ENCODE results near the gene UNG.

UNG gene

GRCh38 chr12:109153821-109154441 lies 56.5 kb downstream of the UNG start:
- no peak overlapping the region for H3K27ac ChIP-seq (ENCODE audit: low read length)
- peak overlapping the region; percentile 40; the same call in 1 of the 2 replicates for H3K4me3 ChIP-seq (ENCODE audit: low read length)
- H3K27me3 ChIP-seq (ENCODE audit: control insufficient read depth, insufficient read depth, low read length): no peaks in the 10 kb centered on the region
- no peaks in the 10 kb centered on the region for H3K36me3 ChIP-seq (ENCODE audit: control insufficient read depth, insufficient read depth, low read length)
- no peak for DNase-seq (ENCODE audit: low read depth, low spot score)
- H3K9me3 ChIP-seq (ENCODE audit: control insufficient read depth, insufficient read depth, low read length): no peaks in the 10 kb centered on the region
- no CpG with 5 or more reads among the region's 18 CpGs for WGBS (ENCODE audit: insufficient coverage, insufficient read length)
- H3K4me1 ChIP-seq (ENCODE audit: control insufficient read depth, insufficient read depth, low read length): peaks cover 1% of the 10 kb centered on the region; the same call in 1 of the 2 replicates

- WGBS (ENCODE audit: insufficient coverage, insufficient read length): no CpG with 5 or more reads among the region's 61 CpGs
- H3K4me1 ChIP-seq (ENCODE audit: control insufficient read depth, insufficient read depth, low read length): peaks cover 1% of the 10 kb centered on the region; the same call in 1 of the 2 replicates
- H3K27ac ChIP-seq (ENCODE audit: low read length): no peak overlapping the region
- H3K9me3 ChIP-seq (ENCODE audit: control insufficient read depth, insufficient read depth, low read length): no peaks in the 10 kb centered on the region
- no peaks in the 10 kb centered on the region for H3K27me3 ChIP-seq (ENCODE audit: control insufficient read depth, insufficient read depth, low read length)
- DNase-seq (ENCODE audit: low read depth, low spot score): peak; percentile 96
- H3K4me3 ChIP-seq (ENCODE audit: low read length): peak overlapping the region; percentile 52; the same call in 1 of the 2 replicates
- no peaks in the 10 kb centered on the region for H3K36me3 ChIP-seq (ENCODE audit: control insufficient read depth, insufficient read depth, low read length)
Measured at GRCh38 chr12:109154451-109155438, 57.3 kb downstream of the UNG start.

GRCh38 chr12:109156036-109156435 lies 58.6 kb downstream of the UNG start:
- no peak for DNase-seq (ENCODE audit: low read depth, low spot score)
- H3K27me3 ChIP-seq (ENCODE audit: control insufficient read depth, insufficient read depth, low read length): no peaks in the 10 kb centered on the region
- no peak overlapping the region for H3K27ac ChIP-seq (ENCODE audit: low read length)
- H3K4me3 ChIP-seq (ENCODE audit: low read length): no peak overlapping the region
- no peaks in the 10 kb centered on the region for H3K9me3 ChIP-seq (ENCODE audit: control insufficient read depth, insufficient read depth, low read length)
- no CpG with 5 or more reads among the region's 5 CpGs for WGBS (ENCODE audit: insufficient coverage, insufficient read length)
- no peaks in the 10 kb centered on the region for H3K36me3 ChIP-seq (ENCODE audit: control insufficient read depth, insufficient read depth, low read length)
- H3K4me1 ChIP-seq (ENCODE audit: control insufficient read depth, insufficient read depth, low read length): peaks cover 1% of the 10 kb centered on the region; the same call in 1 of the 2 replicates

GRCh38 chr12:109156586-109156985 lies 59.2 kb downstream of the UNG start:
- Histone ChIP-seq H3K4me1 (ENCODE audit: control insufficient read depth, insufficient read depth, low read length) (peaks cover 1% of the 10 kb centered on the region; the same call in 1 of the 2 replicates), H3K36me3 (ENCODE audit: control insufficient read depth, insufficient read depth, low read length) (no peaks in the 10 kb centered on the region), H3K9me3 (ENCODE audit: control insufficient read depth, insufficient read depth, low read length) (no peaks in the 10 kb centered on the region), H3K27me3 (ENCODE audit: control insufficient read depth, insufficient read depth, low read length) (no peaks in the 10 kb centered on the region), H3K4me3 (ENCODE audit: low read length) (no peak overlapping the region), H3K27ac (ENCODE audit: low read length) (no peak overlapping the region)
- WGBS (ENCODE audit: insufficient coverage, insufficient read length): no CpG with 5 or more reads among the region's 5 CpGs
- no peak for DNase-seq (ENCODE audit: low read depth, low spot score)

- peaks cover 1% of the 10 kb centered on the region; the same call in 1 of the 2 replicates for H3K4me1 ChIP-seq (ENCODE audit: control insufficient read depth, insufficient read depth, low read length)
- H3K36me3 ChIP-seq (ENCODE audit: control insufficient read depth, insufficient read depth, low read length): no peaks in the 10 kb centered on the region
- no peaks in the 10 kb centered on the region for H3K27me3 ChIP-seq (ENCODE audit: control insufficient read depth, insufficient read depth, low read length)
- no peaks in the 10 kb centered on the region for H3K9me3 ChIP-seq (ENCODE audit: control insufficient read depth, insufficient read depth, low read length)
- H3K27ac ChIP-seq (ENCODE audit: low read length): no peak overlapping the region
- no CpG with 5 or more reads among the region's 5 CpGs for WGBS (ENCODE audit: insufficient coverage, insufficient read length)
- no peak overlapping the region for H3K4me3 ChIP-seq (ENCODE audit: low read length)
- no peak for DNase-seq (ENCODE audit: low read depth, low spot score)
Measured at GRCh38 chr12:109157986-109158385, 60.6 kb downstream of the UNG start.

- no peak overlapping the region for H3K4me3 ChIP-seq (ENCODE audit: low read length)
- no peaks in the 10 kb centered on the region for H3K36me3 ChIP-seq (ENCODE audit: control insufficient read depth, insufficient read depth, low read length)
- H3K4me1 ChIP-seq (ENCODE audit: control insufficient read depth, insufficient read depth, low read length): no peaks in the 10 kb centered on the region
- H3K27ac ChIP-seq (ENCODE audit: low read length): no peak overlapping the region
- DNase-seq (ENCODE audit: low read depth, low spot score): no peak
- no peaks in the 10 kb centered on the region for H3K27me3 ChIP-seq (ENCODE audit: control insufficient read depth, insufficient read depth, low read length)
- WGBS (ENCODE audit: insufficient coverage, insufficient read length): no CpG with 5 or more reads among the region's 7 CpGs
- H3K9me3 ChIP-seq (ENCODE audit: control insufficient read depth, insufficient read depth, low read length): no peaks in the 10 kb centered on the region
Measured at GRCh38 chr12:109160433-109160832, 63.0 kb downstream of the UNG start.
